Umbilical cord (tissue), 2 donors: Measurements from ENCODE around the gene CHI3L1. TPM values are rescaled to one million over a fixed set of nuclear protein-coding genes. Genes with fewer than 3 reads are reported as not detected.
A peak's percentile ranks its signal among the peaks of the same experiment; 100 is the strongest.

Experiments
- DNase-seq: peaks from one replicate; pipeline ENCODE4 v3.0.0-alpha.2; 2015; ENCODE audit warnings: low spot score
- total RNA-seq: library from RNA; depleted of rRNA; stranded (reverse); fragments of >200 nt; gene quantifications from one replicate; pipeline ENCODE4 v1.2.3, GENCODE V29; 2014; ENCODE audit warnings: low replicate concordance; ENCODE audit not compliant: insufficient read depth

The CHI3L1 gene
- total RNA-seq, 1 donor from 2014 or later = 5.8 TPM

DNA sequence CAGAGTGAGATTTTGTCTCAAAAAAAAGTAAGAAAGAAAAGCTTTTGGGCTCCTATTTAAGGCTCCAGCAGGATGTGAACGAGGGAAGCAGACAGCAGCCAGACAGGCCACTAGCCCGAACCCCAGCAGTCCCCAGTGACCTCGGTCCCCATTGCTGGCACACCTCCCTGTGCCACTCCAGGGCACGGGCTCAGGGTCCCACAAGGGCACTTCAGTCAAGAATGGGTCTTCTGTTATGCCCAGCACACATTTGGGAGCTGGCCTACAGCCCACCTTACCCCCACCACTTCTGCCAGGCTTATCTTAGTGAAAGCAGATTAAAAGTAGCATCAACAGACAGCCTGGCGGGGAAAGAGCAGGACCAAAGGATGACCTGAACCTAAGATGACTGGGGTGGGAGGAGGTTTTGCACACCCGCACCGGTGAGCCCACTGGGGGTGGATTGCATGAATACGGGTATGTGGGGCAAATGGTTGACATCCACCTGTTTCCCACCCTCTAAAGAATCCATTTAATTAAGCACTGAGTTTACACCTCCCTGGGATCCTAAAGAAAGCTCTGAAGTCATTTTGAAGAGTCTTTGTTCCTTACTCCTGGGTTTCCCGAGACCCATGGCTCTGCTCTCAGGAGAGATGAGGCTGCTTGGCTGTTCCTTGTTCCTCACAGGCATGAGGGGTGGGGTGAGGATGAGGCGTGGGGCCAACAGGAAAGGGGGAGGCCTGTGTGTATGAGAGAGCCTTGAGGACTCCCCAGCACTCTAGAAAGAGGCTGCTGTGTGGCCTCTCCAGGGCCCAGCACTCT lies 4.7 kb downstream of the CHI3L1 start:
- peak; percentile 71 for DNase-seq

- no peak for DNase-seq
Observed at GRCh38 chr1:203180611-203181330, 5.7 kb downstream of the CHI3L1 start.

DNA sequence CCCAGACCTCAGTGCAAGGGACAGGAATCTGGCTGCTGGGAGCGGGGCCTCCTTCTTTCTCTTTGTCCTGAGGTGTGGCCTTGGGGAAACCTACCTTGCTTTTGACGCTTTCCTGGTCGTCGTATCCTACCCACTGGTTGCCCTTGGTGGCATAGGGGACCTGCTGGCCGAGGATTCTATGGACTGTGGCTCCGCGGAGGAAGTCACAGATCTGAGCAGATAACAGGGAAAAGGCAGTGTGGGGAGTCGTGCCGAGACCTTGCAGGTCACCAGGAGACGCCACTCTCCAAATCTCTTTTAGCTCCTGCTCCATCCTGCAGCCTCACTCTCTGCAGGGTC lies 6.9 kb downstream of the CHI3L1 start:
- DNase-seq = no peak

DNA sequence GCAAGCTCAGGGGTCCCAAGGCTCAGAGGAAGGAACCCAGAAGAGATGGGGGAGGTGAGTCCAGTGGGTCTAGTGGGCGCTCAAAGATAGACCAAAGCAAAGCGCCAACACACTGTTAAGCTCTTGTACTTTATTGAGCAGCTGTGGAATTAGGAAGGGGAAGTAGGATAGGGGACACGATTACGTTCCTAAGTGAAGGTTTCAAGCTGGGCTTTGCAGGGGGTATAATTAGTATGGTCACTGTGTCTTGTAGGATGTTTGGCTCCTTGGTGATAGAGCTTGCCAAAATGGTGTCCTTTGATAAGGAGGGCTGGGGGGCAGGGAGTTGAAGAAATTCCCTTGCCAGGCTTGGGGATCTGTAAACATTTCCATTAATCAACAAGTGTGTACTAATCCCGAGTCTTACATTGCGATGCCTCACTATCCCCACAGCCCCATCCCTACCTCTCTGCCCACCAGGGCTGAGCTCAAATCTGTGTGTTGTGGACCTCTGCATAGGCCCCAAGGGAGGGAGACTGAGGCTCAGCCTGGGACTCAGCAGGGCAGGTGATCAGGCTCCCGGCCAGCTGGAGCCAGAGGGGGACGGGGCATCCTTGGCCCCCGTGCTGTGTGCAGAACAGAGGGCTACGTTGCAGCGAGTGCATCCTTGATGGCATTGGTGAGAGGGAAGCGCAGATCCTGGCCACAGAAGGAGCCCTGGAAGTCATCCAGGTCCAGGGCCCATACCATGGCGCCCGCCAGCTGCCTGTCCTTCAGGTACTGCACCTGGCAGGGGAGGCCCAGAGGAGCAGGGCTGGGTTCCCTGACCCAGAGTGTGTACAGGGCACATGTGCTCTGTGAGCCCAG lies 7.5 kb downstream of the CHI3L1 start:
- DNase-seq = no peak

GRCh38 chr1:203178083-203178482 lies 8.4 kb downstream of the CHI3L1 start:
- peak; percentile 86 for DNase-seq

DNA sequence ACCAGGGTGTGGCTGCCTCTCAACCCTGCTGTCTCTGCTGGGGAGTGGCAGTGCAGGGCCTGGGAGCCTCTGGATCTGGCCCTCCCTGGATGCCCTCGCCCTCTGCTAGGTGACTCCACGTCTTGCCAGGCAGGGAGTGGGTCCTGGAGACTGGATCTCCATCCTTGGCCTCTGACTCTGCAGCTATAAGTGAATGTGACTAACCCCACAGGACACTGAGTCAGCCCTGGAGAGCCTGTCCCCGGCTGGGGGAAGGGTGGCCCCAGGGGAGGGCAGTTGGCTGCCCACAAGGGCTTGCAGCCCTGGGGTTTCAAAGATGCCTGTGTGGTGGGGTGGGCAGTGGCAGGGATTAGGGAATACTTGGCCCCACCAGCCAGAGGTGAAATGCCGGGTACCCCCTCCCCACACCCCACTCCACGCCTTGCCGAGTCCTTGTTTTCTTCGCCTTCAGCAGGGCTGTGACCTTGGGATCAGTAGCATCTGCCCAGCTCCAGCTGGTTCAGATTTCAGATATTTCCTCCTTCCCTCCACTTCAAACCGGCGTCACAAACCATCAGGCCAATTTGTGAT lies 8.9 kb downstream of the CHI3L1 start:
- no peak for DNase-seq

GRCh38 chr1:203177036-203177405 lies 9.5 kb downstream of the CHI3L1 start:
- no peak for DNase-seq

- DNase-seq = no peak
Observed at GRCh38 chr1:203176273-203177035, 10.1 kb downstream of the CHI3L1 start.

GRCh38 chr1:203175827-203176241 lies 10.7 kb downstream of the CHI3L1 start:
- no peak for DNase-seq

DNA sequence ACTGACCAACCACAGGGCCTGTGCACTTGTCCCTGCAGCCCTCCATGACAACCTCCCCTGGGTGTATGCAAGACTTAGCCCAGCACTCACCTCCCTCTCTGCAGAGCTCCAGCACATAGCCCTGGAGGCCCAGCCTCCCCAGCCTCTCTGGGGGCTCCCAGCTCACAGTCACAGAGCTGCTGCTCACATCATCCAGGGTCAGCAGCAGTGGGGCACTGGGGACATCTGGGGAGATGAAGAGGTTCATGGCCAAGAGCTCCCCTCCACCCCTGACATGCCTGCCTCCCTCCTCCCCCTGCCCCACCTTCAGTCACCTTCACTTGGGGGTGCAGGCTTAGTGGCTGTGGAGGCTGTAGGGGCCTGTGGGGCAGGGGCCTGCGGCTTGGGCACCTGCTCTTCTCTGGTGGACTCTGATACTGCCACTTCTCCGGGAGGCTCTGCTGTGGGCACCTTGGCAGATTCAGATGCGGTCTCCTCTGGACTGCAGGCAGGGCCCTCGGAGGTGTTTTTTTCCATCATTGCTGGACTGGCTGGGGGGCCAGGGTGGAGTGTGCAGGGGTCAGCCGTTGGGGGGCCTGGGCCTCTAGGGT lies 11.2 kb downstream of the CHI3L1 start, which contains the start of gene MYBPH:
TSS of gene MYBPH (minus strand) at position 590 of the 590 bp plus-strand sequence. CDS start at position 519, 71 bp downstream.
- no peak for DNase-seq

DNA sequence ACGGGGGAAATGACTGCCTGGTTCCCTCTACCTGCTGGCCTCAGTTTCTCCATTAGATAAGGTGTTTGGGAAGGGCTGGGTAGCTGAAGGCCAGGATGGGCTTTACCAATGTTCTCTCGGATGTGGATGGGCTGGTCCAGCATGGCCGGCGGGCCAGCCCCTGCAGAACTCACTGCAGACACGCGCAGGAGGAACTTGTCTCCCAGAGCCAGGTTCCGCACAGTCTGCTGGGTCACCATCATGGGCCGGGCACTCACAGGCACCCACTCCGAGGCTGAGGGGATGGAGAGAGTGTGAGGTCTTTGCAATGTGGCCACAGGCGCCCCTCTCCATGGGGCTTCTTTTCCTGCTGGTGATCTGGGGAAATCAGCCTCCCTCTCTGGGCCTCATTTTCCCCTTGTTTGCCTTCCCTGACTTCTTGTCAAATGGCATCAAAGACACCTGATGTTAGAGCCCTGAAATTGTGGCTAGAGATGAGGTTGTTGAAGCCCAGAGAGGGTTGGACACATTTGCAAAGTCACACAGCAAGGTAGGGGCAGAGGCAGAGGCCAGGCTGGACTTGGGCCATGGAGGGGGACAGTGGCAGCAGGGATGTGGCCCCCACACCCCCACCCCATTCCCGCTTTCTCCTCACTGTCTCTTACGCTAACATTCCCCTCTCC lies 12.0 kb downstream of the CHI3L1 start:
- DNase-seq = no peak

- no peak for DNase-seq
Observed at GRCh38 chr1:203173566-203173965, 12.9 kb downstream of the CHI3L1 start.

GRCh38 chr1:203173011-203173555 lies 13.4 kb downstream of the CHI3L1 start:
- no peak for DNase-seq

DNA sequence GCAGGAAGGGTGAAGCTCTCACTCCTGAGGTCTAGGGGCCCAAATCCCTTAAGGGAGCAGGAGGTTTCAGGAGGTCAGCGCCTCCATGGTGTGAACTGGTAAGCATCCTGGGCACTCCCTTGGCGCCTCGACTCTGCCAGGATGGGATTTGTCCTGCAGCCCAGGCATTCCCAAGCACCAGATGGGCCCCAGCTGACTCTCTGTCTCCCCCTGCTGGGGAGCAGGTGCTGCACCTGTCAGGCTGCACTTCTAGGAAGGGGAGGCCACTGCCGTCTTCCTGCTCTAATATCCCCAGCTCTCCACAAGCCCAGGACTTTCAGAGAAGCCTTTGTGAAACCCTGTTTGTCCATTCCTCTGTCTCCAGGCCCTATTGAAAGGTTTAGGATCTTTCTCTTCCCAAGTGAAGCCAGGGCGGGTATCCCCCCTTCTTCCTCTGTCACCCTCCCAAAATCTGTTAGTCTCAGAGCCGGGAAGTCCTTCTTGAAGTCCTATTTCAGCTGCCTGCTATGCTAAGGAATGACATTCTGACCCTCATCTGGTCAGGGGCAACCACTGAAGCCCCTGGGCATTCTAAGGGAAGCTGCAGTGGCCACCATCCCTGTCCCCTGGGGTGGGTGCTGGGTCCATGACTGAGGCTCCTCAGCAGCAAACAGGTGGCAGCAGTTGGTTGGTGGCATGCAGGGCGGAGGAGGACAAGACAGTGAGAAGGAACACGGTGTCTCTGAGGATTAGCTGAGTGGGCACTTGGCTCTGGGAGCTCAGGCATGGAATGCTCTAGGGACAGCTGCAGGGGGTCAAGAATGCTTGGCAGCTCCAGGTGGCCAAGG lies 14.1 kb downstream of the CHI3L1 start:
- no peak for DNase-seq

GRCh38 chr1:203171341-203172183 lies 14.9 kb downstream of the CHI3L1 start:
- no peak for DNase-seq

GRCh38 chr1:203170625-203171330 lies 15.7 kb downstream of the CHI3L1 start:
- DNase-seq = no peak
